Testis (tissue), 2 donors: Measurements from ENCODE around the gene PRR29.

Experiments used
- CTCF ChIP-seq, 3 experiments: fragments of 450-650 bp in 2 of 3; fragments of 200-600 bp in 1 of 3; sonication (generic) in 1 of 3; IDR thresholded peaks; one replicate each; pipeline ENCODE4 v1.5.1; 2016 to 2019; ENCODE audit warnings: antibody characterized with exemption in 3 of 3, mild to moderate bottlenecking in 2 of 3, moderate library complexity in 1 of 3
- POLR2A ChIP-seq: fragments of 450-650 bp; IDR thresholded peaks from one replicate; pipeline ENCODE4 v1.6.1; 2017; ENCODE audit warnings: antibody characterized with exemption, mild to moderate bottlenecking, moderate library complexity

GRCh38 chr17:64042700-64043485, 44.7 kb downstream of the PRR29 start:
- TF ChIP-seq CTCF (IDR thresholded peaks at IDR 0.05) (no peak), POLR2A (no peak)
